Mesenchymal stem cell (in vitro differentiated cells and primary cell): ENCODE data around the gene CCDC28A.
"Not testable (repeated sequence)": the region's sequence is repeated elsewhere in the genome, so short reads cannot be mapped to it uniquely, and the experiment has no call there.

ENCODE experiments used
- DNase-seq: peaks from one replicate; pipeline ENCODE4 v3.0.0-alpha.2; 2013
- H2AFZ ChIP-seq: one replicate; pipeline ENCODE4 v1.6.1; 2013; ENCODE audit warnings: low read depth, mild to moderate bottlenecking, control low read depth, inconsistent platforms, low read length, moderate library complexity
- H2AK5ac ChIP-seq: 2 replicates; pipeline ENCODE4 v1.6.1; 2013; ENCODE audit warnings: low read length, moderate library complexity, mild to moderate bottlenecking, inconsistent platforms; ENCODE audit not compliant: severe bottlenecking
- H2BK120ac ChIP-seq: one replicate; pipeline ENCODE4 v1.6.1; 2013; ENCODE audit warnings: low read depth, mild to moderate bottlenecking, inconsistent platforms, low read length, moderate library complexity
- H2BK12ac ChIP-seq, 2 experiments: one replicate each; pipeline ENCODE4 v1.6.1; 2013; ENCODE audit warnings: inconsistent platforms in 2 of 2, low read length in 2 of 2, mild to moderate bottlenecking in 2 of 2, moderate library complexity in 2 of 2, control low read depth in 1 of 2
- H2BK15ac ChIP-seq: one replicate; pipeline ENCODE4 v1.6.1; 2013; ENCODE audit warnings: mild to moderate bottlenecking, low read depth, inconsistent platforms; ENCODE audit not compliant: poor library complexity, severe bottlenecking
- H2BK5ac ChIP-seq: 2 replicates; pipeline ENCODE4 v1.6.1; 2013; ENCODE audit warnings: low read depth, mild to moderate bottlenecking, low read length, control low read depth, inconsistent platforms; ENCODE audit not compliant: poor library complexity, severe bottlenecking
- H3K14ac ChIP-seq, 2 experiments: one replicate each; pipeline ENCODE4 v1.6.1; 2013; ENCODE audit warnings: inconsistent platforms in 2 of 2, low read length in 2 of 2, control low read depth in 1 of 2, mild to moderate bottlenecking in 1 of 2, moderate library complexity in 1 of 2
- H3K18ac ChIP-seq, 2 experiments: one replicate each; pipeline ENCODE4 v1.6.1; 2013; ENCODE audit warnings: inconsistent platforms in 2 of 2, low read length in 2 of 2, control low read depth in 1 of 2, low read depth in 1 of 2, mild to moderate bottlenecking in 1 of 2
- H3K23ac ChIP-seq, 2 experiments: one replicate each; pipeline ENCODE4 v1.6.1; 2013; ENCODE audit warnings: inconsistent platforms in 2 of 2, low read length in 2 of 2, mild to moderate bottlenecking in 2 of 2, moderate library complexity in 2 of 2, control low read depth in 1 of 2
- H3K27ac ChIP-seq: 2 replicates; pipeline ENCODE4 v1.5.1; 2013; ENCODE audit warnings: mild to moderate bottlenecking, moderate library complexity, low read length, control low read depth, inconsistent platforms; ENCODE audit not compliant: poor library complexity, severe bottlenecking
- H3K27me3 ChIP-seq, 2 experiments: 2 replicates each; pipeline versions ENCODE4 v1.6.1 to v1.7.0; 2013; ENCODE audit warnings: low read length in 2 of 2, mild to moderate bottlenecking in 2 of 2, moderate library complexity in 2 of 2, control low read depth in 1 of 2, inconsistent platforms in 1 of 2; ENCODE audit not compliant: control insufficient read depth in 1 of 2, insufficient read depth in 1 of 2
- H3K36me3 ChIP-seq, 2 experiments: 2 replicates each; pipeline versions ENCODE4 v1.6.1 to v1.7.0; 2013; ENCODE audit warnings: low read length in 2 of 2, control low read depth in 1 of 2, inconsistent platforms in 1 of 2, low read depth in 1 of 2, mild to moderate bottlenecking in 1 of 2; ENCODE audit not compliant: insufficient read depth in 2 of 2, control insufficient read depth in 1 of 2
- H3K4ac ChIP-seq, 2 experiments: one replicate each; pipeline ENCODE4 v1.6.1; 2013; ENCODE audit warnings: inconsistent platforms in 2 of 2, low read length in 2 of 2, mild to moderate bottlenecking in 2 of 2, moderate library complexity in 2 of 2, control low read depth in 1 of 2, low read depth in 1 of 2
- H3K4me1 ChIP-seq: 2 replicates; pipeline ENCODE4 v1.6.1; 2013; ENCODE audit warnings: low read depth, low read length, control low read depth; ENCODE audit not compliant: control insufficient read depth, insufficient read depth
- H3K4me2 ChIP-seq: 2 replicates; pipeline ENCODE4 v1.6.1; 2013; ENCODE audit warnings: low read length, mild to moderate bottlenecking, inconsistent platforms; ENCODE audit not compliant: poor library complexity, severe bottlenecking
- H3K4me3 ChIP-seq, 2 experiments: 2 replicates each; pipeline versions ENCODE4 v1.5.1 to v1.7.0; 2013; ENCODE audit warnings: low read length in 2 of 2, mild to moderate bottlenecking in 2 of 2, control low read depth in 1 of 2, low read depth in 1 of 2; ENCODE audit not compliant: insufficient read depth in 1 of 2
- H3K79me1 ChIP-seq: replicated peaks from 2 replicates; pipeline ENCODE4 v1.6.1; 2013; ENCODE audit warnings: mild to moderate bottlenecking, control low read depth, low read length, inconsistent platforms; ENCODE audit not compliant: poor library complexity, severe bottlenecking
- H3K9ac ChIP-seq: 2 replicates; pipeline ENCODE4 v1.7.0; 2013; ENCODE audit warnings: mild to moderate bottlenecking, low read length, moderate library complexity
- H3K9me3 ChIP-seq: 2 replicates; pipeline ENCODE4 v1.7.0; 2013; ENCODE audit warnings: mild to moderate bottlenecking, low read length; ENCODE audit not compliant: control insufficient read depth
- H4K8ac ChIP-seq: one replicate; pipeline ENCODE4 v1.6.1; 2013; ENCODE audit warnings: inconsistent platforms, mild to moderate bottlenecking, low read length, moderate library complexity
- H4K91ac ChIP-seq: one replicate; pipeline ENCODE4 v1.6.1; 2013; ENCODE audit warnings: mild to moderate bottlenecking, low read length, inconsistent platforms
- WGBS: methylation state at CpG from one replicate; pipeline ENCODE4 v1.1.7; 2013; ENCODE audit warnings: mixed read lengths; 5-methylcytosine and 5-hydroxymethylcytosine counted together

Gene CCDC28A

DNA sequence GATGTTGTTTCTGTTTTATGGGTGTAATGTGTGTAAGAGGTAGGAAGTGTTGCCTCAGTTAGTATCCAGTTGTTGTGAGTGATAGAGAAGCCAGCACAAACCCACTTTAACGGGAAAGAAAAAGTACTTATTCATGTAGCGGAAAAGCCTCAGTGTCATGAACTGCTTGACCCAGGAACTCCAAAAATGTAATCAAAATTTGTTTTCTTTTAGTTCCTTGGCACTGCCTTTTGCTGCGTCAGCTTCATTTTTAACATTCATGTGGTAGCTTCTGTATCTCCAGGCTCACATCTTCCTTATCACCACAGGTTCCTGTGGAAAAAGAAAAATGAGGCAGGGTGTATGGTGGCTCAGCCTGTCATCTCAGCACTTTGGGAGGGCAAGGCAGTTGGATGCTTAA lies 46.4 kb upstream of the CCDC28A start:
- Histone ChIP-seq H3K9ac (no peak overlapping the region), H2AK5ac (no peak overlapping the region), H2BK5ac (no peak overlapping the region), H3K4ac (peak overlapping the region in 1 of 2 experiments; percentile 47), H3K27me3 (no peaks in the 10 kb centered on the region), H3K18ac (no peak overlapping the region), H3K4me3 (no peak overlapping the region), H3K9me3 (no peaks in the 10 kb centered on the region), H2BK15ac (no peak overlapping the region), H4K8ac (no peak overlapping the region), H3K23ac (no peak overlapping the region), H2AFZ (no peak overlapping the region), H3K4me2 (no peak overlapping the region), H3K36me3 (no peaks in the 10 kb centered on the region), H3K4me1 (no peaks in the 10 kb centered on the region), H3K14ac (no peak overlapping the region), H2BK120ac (no peak overlapping the region), H3K27ac (no peak overlapping the region), H2BK12ac (no peak overlapping the region), H4K91ac (no peak overlapping the region), H3K79me1 (no peaks in the 10 kb centered on the region)
- WGBS: 33% methylated on average over 2 of the region's 3 CpGs
- peak; percentile 53 for DNase-seq

DNA sequence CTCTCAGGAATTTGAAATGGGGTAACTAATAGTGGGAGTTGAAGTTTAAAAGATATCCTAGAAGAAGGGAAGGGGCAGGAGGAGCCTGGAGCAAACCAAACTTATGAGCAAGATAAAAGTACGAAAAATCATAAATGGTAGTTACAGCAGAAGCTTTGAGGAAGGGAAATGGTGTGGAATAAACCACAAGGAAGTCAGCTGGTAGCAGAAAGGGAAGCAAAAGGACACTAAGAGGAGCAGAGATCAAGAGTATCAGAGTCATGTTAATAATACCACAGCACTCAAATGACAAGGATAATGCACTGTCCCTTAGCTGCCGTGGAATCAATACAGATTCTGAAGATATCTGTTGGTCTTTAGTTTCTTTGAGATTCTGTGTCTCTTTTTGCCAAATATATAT lies 44.9 kb upstream of the CCDC28A start:
- H3K9me3 ChIP-seq: no peaks in the 10 kb centered on the region
- H2BK12ac ChIP-seq: no peak overlapping the region
- 94% methylated on average over 1 of the region's 2 CpGs for WGBS
- no peak overlapping the region for H2BK15ac ChIP-seq
- no peak for DNase-seq
- no peak overlapping the region for H3K9ac ChIP-seq
- no peak overlapping the region for H3K18ac ChIP-seq
- H3K4me1 ChIP-seq: no peaks in the 10 kb centered on the region
- H2AK5ac ChIP-seq: no peak overlapping the region
- H4K91ac ChIP-seq: no peak overlapping the region
- H3K4ac ChIP-seq: no peak overlapping the region
- no peak overlapping the region for H3K27ac ChIP-seq
- H3K4me2 ChIP-seq: no peak overlapping the region
- H3K27me3 ChIP-seq: no peaks in the 10 kb centered on the region
- no peaks in the 10 kb centered on the region for H3K79me1 ChIP-seq
- H3K4me3 ChIP-seq: no peak overlapping the region
- H2BK120ac ChIP-seq: no peak overlapping the region
- no peak overlapping the region for H2BK5ac ChIP-seq
- no peak overlapping the region for H3K23ac ChIP-seq
- H2AFZ ChIP-seq: no peak overlapping the region
- H3K36me3 ChIP-seq: no peaks in the 10 kb centered on the region
- H3K14ac ChIP-seq: no peak overlapping the region
- no peak overlapping the region for H4K8ac ChIP-seq

DNA sequence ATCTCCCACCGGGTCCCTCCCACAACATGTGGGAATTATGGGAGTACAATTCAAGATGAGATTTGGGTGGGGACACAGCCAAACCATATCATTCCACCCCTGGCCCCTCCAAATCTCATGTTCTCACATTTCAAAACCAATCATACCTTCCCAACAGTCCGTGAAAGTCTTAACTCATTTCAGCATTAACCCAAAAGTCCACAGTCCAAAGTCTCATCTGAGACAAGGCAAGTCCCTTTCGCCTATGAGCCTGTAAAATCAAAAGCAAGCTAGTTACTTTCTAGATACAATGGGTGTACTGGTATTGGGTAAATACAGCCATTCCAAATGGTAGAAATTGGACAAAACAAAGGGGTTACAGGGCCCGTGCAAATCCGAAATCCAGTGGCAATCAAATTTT lies 43.5 kb upstream of the CCDC28A start:
- not testable (repeated sequence) for H3K4me2 ChIP-seq, H4K8ac ChIP-seq, H3K9me3 ChIP-seq, H3K27me3 ChIP-seq, H3K23ac ChIP-seq, H3K4me1 ChIP-seq, H2BK15ac ChIP-seq, H2AFZ ChIP-seq, H3K36me3 ChIP-seq, DNase-seq, H3K4ac ChIP-seq, H3K14ac ChIP-seq, H4K91ac ChIP-seq, H3K27ac ChIP-seq, H2AK5ac ChIP-seq, H3K79me1 ChIP-seq, H2BK5ac ChIP-seq, H2BK12ac ChIP-seq, H3K4me3 ChIP-seq, H2BK120ac ChIP-seq, H3K18ac ChIP-seq, H3K9ac ChIP-seq
- 98% methylated on average over 4 of the region's 5 CpGs for WGBS

- Histone ChIP-seq H2BK120ac (no peak overlapping the region), H4K8ac (no peak overlapping the region), H3K14ac (no peak overlapping the region), H3K4me2 (no peak overlapping the region), H3K4ac (no peak overlapping the region), H3K9ac (no peak overlapping the region), H3K36me3 (no peaks in the 10 kb centered on the region), H3K79me1 (no peaks in the 10 kb centered on the region), H4K91ac (no peak overlapping the region), H3K27ac (no peak overlapping the region), H3K9me3 (no peaks in the 10 kb centered on the region), H3K27me3 (no peaks in the 10 kb centered on the region), H3K18ac (no peak overlapping the region), H3K4me3 (no peak overlapping the region), H2BK12ac (no peak overlapping the region), H3K4me1 (no peaks in the 10 kb centered on the region), H2AFZ (no peak overlapping the region), H2AK5ac (no peak overlapping the region), H3K23ac (no peak overlapping the region), H2BK15ac (no peak overlapping the region), H2BK5ac (no peak overlapping the region)
- DNase-seq: no peak
- WGBS: 91% methylated on average over 1 of the region's 1 CpG
Measured at GRCh38 chr6:138734585-138734984, 39.0 kb upstream of the CCDC28A start.
